ENCODE measurements around the gene ZNF469.

GRCh38 chr16:88429387-88430184, 46.8 kb downstream of the ZNF469 start:
- TF ChIP-seq POLR2A (IDR thresholded peaks at IDR 0.05; ENCODE audit: insufficient read depth in 1 of 2, low read depth in 2 of 2, low read length in 2 of 2): no peak
- no peak for TF ChIP-seq EP300 (IDR thresholded peaks at IDR 0.05; ENCODE audit: low read depth in 2 of 2, low read length in 2 of 2)
- no peak for TF ChIP-seq EP300 (CRISPR knock-in tag; IDR thresholded peaks at IDR 0.05; ENCODE audit: borderline replicate concordance)
- no peak for TF ChIP-seq ZBTB2 (CRISPR knock-in tag; IDR thresholded peaks at IDR 0.05; ENCODE audit: low read depth)
- TF ChIP-seq CTCF (CRISPR knock-in tag; IDR thresholded peaks at IDR 0.05): no peak
- no peak for TF ChIP-seq ZBTB34 (CRISPR knock-in tag; IDR thresholded peaks at IDR 0.05)
- no peak for TF ChIP-seq ZNF547 (CRISPR knock-in tag; IDR thresholded peaks at IDR 0.05)
